ENCODE data around the gene PRR13. TPM values are rescaled to one million over a fixed set of nuclear protein-coding genes. Genes with fewer than 3 reads are reported as not detected.
A peak's percentile ranks its signal among the peaks of the same experiment; 100 is the strongest.
"Not testable (repeated sequence)": the region's sequence is repeated elsewhere in the genome, so short reads cannot be mapped to it uniquely, and the experiment has no call there.

Gene PRR13
- total and polyA plus RNA-seq, 7 donors, result 45.2 to 136 (median 66.3) TPM

DNA sequence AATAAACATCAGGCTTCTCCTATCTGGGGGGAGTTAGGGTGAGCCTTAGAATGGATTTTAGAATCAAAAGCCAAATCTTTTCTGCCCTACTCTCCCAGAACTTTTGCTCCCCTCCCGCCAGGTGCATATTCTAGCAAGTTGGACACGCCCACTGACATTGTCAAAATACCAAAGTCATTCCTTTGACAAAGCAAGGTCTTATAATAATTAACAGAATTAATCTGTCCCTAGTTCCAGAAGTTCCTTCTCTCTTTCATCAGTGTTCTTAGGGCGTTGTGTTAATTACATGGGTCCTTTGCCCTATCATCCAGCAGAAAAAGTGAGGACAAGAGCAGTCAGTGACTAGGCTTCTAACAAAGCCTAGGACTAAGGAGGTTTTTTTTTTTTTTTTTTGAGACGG is 2.4 kb downstream of the PRR13 start:
- TF ChIP-seq CTCF (IDR thresholded peaks at IDR 0.05), result no peak
- H3K4me1 ChIP-seq, result peaks cover 11% of the 10 kb centered on the region
- ATAC-seq (no peak), DNase-seq (no peak)
- 94 to 97% (median 96%) methylated on average over 4 of the region's 4 CpGs for WGBS, 3 donors
- H3K36me3 ChIP-seq (ENCODE audit: insufficient read depth in 1 of 2, low read depth in 1 of 2), result peaks cover 2 to 46% of the 10 kb centered on the region in 2 donors
- H3K27ac ChIP-seq, result no peak overlapping the region
- no peaks in the 10 kb centered on the region for H3K27me3 ChIP-seq (ENCODE audit: insufficient read depth in 3 of 3, low read length in 2 of 3)
- intact Hi-C loops (cut with DNase I), result no loop called here
- H3K9me3 ChIP-seq, result no peaks in the 10 kb centered on the region
- H3K4me3 ChIP-seq, result no peak overlapping the region

GRCh38 chr12:53444593-53445325 is 3.2 kb downstream of the PRR13 start:
- H3K9me3 ChIP-seq; H3K4me3 ChIP-seq; H3K27me3 ChIP-seq (ENCODE audit: insufficient read depth in 3 of 3, low read length in 2 of 3); intact Hi-C loops (cut with DNase I); DNase-seq; H3K27ac ChIP-seq; ATAC-seq: not testable (repeated sequence)
- Histone ChIP-seq H3K4me1 (peaks cover 11% of the 10 kb centered on the region), H3K36me3 (ENCODE audit: insufficient read depth in 1 of 2, low read depth in 1 of 2) (peaks cover 2 to 46% of the 10 kb centered on the region in 2 donors)
- WGBS, 3 donors, result 89 to 92% (median 91%) methylated on average over 11 of the region's 11 CpGs

GRCh38 chr12:53450936-53451335 is 9.4 kb downstream of the PRR13 start:
- ATAC-seq (no peak), DNase-seq (no peak)
- Histone ChIP-seq H3K9me3 (no peaks in the 10 kb centered on the region), H3K36me3 (ENCODE audit: insufficient read depth in 1 of 2, low read depth in 1 of 2) (peaks cover 8 to 46% of the 10 kb centered on the region in 2 donors), H3K27ac (no peak overlapping the region), H3K27me3 (ENCODE audit: insufficient read depth in 3 of 3, low read length in 2 of 3) (no peaks in the 10 kb centered on the region), H3K4me3 (no peak overlapping the region), H3K4me1 (peaks cover 26% of the 10 kb centered on the region)
- TF ChIP-seq CTCF (IDR thresholded peaks at IDR 0.05), result no peak
- 87 to 93% (median 92%) methylated on average over 7 of the region's 7 CpGs for WGBS, 3 donors
- intact Hi-C loops (cut with DNase I), result loop anchor here in 1 of 2 donors (5.0 kb wide), 2 partner anchors 46 to 229 kb away; partner anchors contain the start of gene MAP3K12

DNA sequence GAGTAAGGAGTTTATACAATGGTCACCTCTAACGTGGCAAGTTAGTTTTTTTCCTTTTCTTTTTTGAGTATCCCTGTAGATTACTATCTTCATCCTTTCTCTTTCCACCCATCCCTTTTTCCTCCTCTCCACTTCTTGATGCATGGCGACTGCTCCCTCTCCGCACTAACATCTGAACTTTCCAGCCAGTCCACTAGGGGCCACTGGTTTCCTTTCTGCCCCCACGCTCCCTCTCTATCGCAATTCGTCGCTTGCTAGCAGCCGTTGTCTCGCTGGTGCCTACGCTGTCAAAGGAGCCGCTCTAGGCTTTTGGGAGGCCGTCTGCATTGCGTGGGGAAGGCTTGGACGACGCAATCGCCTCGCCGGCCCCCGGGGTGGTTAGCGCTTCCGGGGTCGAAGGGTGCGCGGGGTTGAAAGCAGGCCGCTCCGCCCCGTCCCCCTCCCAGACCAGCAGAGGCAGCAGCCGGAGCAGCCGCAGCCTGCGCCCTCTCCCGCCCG is 10.2 kb downstream of the PRR13 start, which contains the start of gene PCBP2:
TSS of gene PCBP2 (plus strand) at position 442 of the 498 bp plus-strand sequence. CDS start 2,699 bp downstream, outside the sequence.
- H3K27ac ChIP-seq, result peak within 1 kb of the TSS; percentile 93
- H3K27me3 ChIP-seq (ENCODE audit: insufficient read depth in 3 of 3, low read length in 2 of 3), result no peaks in the 10 kb centered on the region
- peak; percentile 81 for TF ChIP-seq CTCF (IDR thresholded peaks at IDR 0.05)
- intact Hi-C loops (cut with DNase I), result loop anchor here in 1 of 2 donors (5.0 kb wide), 2 partner anchors 46 to 229 kb away; partner anchors contain the start of gene MAP3K12
- peak within 1 kb of the TSS; percentile 83 for H3K4me3 ChIP-seq
- H3K4me1 ChIP-seq, result peaks cover 30% of the 10 kb centered on the region
- H3K9me3 ChIP-seq, result no peaks in the 10 kb centered on the region
- DNase-seq (peak; percentile 98 to 99), ATAC-seq (peak; percentile 93 to 96 (median 94))
- 0% methylated on average over 27 to 32 of the region's 32 CpGs for WGBS, 3 donors
- H3K36me3 ChIP-seq (ENCODE audit: insufficient read depth in 1 of 2, low read depth in 1 of 2), result peaks cover 14 to 46% of the 10 kb centered on the region in 2 donors
